Fibroblast of peridontal ligament (primary cell): ENCODE results near the gene SPTB.

Source experiments
- DNase-seq: peaks from one replicate; pipeline ENCODE4 v3.0.0-alpha.2; 2010; ENCODE audit errors: extremely low read depth

The SPTB gene

DNA sequence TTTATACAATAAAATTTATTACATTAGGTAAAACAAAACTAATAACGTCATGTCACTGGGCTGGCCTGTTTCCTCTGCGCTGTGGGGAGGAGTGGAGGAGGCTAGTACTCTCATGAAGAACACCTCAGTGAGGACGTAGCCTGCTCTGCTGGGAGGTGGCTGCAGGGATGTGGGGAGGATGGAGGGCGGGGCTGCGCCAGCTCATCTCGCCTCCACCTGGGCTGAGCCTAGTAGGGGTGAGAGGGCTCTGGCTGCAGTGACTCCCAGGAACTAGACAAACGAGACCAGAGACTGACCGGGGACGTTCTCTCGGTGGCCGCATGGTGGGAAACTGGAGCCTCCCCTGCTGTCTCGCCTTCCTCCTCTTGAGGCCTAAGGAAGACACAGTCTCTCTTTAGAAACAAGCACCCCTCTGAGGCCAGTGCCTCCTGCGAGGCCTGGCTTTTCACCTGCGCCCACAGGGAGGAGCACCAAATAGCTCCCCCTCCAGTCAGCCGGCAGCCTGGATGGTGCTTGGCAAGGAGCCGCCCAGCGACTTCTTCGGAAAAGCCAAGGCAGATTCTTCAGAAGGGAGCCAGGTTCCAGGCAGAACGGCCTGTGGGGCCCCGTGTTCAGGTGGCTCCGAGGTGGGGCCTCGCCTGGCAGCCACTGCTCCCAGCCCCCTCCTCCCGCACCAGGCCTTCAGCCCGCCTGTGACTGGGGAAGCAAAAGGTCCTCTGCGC lies 113.1 kb downstream of the SPTB start:
- no peak for DNase-seq

DNA sequence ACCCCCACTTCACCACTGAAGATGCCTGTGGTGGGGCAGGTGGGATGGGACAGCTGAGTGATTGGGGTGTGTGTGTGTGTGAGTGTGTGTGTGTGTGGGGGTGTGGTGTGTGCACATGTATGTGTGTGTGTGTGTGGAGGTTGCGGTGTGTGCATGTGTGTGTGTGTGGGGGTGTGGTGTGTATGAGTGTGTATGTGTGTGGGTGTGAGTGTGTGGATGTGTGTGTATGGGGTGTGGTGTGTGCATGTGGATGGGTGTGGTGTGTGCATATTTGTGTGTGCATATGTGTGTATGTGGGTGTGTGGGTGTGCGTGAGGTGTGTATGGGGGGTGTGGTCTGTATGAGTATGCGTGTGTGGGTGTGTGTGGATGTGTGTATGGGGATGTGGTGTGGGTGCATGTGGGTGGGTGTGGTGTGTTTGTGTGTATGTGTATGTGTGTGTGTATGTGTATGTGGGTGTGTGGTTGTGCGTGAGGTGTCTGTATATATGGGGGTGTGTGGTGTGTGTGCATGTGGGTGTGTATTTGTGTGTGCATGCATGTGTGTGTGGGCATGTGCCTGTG lies 113.9 kb downstream of the SPTB start:
- DNase-seq: no peak

DNA sequence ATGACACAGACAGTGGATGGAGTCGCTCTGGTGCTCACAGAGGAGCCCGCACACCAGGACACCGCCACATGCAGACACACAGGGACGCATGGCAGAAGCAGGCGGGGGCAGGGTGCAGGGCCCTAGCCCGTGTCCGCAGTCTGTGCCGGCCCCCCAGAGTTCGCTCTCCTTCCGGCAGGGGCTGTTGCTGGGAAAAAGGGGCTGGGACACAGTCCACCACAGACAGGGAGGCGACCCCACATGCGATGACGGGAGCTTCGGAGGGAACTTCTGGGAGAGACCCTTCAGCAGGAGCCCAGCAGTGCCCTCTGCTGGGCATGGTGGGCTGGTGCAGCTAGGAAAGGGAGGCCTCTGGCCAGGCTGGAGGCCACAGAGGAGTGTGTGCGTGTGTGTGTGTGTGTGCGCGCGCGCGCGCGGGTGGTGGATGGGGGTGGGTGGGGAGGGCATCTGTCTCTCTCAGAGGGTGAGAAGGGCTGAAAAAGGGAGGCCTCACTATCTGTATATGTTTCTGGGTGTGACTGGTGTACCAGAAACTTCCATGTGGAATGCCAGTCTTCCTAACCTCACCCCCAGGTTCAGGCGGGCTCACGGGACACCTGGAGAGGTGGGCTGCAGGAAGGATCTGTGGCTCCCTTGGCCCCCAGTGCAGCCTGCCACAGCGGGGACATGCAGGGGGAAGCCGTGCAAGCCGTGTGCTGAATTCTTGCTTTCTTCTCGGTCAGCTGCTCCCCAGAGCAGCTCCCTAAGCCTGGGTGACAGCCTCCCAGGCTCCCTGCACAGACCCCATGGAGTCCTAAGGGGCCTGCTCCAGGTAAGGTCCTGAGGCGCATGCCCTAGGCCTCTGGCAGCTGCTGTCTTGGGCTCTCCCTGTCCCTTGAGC lies 114.8 kb downstream of the SPTB start:
- peak; percentile 67 for DNase-seq

DNA sequence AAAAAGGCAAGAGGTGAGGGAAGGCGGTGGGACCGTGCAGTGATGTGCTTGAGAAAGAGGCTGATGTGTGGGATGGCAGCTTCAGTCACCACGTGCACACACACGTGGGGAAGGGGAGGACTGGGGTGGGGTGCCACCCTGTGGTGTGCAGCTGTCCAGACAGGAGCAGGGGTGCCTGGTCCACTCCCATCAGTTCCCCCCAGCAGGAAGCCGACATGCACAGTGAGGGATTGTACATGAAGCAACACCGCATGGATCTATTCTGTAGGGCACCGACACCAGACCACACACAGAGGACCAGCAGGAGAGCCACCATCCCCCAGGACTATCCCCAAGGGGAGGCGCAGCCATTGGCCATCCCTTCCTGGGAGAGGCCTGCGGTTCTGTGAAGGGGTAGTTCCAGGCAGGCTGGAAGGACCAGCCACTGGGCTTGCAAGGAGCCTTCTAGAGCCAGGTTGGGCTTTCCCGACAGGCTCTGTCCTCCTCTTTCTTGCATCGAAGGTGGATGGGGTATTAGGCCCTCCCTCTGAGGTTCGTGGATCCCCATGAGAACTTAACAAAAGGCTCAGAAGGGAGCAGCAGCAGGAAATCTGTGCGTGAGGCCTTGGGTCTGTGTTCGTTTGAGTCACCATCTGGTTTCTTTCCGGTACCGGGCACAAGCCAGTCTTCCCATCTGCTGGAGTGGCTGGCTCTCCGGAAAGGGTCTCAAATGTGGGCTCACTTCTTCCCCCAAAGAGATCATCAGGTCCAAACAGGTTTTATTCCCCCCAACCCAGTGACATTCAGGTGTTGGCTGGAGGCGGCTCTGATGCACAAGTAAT lies 115.7 kb downstream of the SPTB start:
- no peak for DNase-seq

DNA sequence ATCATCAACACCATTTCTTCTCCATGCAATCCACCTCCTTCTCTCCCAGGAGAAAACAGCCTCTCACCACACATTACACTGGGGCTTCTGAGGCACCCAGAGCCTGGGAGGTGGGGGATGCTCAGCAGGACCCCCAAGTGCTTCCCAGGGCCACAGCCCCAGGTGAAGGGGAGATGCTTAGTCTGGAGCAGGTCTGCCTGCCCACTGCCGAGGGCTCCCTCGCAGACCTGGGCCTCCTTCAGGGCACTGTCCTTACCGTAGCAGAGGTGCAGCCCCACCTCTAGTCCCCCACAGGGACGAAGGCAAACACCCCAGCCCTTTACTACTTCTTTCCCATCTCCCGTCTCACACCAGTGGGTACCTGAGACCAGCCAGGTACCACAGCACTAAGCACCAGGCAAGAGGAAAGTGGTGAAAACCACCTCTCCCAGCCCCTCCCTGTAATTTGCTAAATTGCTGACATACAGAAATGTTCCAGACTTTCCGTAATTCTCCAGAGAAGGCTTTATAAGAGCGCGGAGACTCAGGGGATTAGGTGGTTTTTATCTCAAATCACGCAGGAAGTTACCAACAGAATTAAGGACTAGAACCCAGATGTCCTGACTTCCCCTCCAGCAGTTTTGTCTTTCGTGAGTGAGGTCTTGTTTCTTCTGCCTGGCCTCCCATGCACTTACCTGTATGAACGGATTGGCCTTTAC lies 116.5 kb downstream of the SPTB start:
- DNase-seq: no peak

DNA sequence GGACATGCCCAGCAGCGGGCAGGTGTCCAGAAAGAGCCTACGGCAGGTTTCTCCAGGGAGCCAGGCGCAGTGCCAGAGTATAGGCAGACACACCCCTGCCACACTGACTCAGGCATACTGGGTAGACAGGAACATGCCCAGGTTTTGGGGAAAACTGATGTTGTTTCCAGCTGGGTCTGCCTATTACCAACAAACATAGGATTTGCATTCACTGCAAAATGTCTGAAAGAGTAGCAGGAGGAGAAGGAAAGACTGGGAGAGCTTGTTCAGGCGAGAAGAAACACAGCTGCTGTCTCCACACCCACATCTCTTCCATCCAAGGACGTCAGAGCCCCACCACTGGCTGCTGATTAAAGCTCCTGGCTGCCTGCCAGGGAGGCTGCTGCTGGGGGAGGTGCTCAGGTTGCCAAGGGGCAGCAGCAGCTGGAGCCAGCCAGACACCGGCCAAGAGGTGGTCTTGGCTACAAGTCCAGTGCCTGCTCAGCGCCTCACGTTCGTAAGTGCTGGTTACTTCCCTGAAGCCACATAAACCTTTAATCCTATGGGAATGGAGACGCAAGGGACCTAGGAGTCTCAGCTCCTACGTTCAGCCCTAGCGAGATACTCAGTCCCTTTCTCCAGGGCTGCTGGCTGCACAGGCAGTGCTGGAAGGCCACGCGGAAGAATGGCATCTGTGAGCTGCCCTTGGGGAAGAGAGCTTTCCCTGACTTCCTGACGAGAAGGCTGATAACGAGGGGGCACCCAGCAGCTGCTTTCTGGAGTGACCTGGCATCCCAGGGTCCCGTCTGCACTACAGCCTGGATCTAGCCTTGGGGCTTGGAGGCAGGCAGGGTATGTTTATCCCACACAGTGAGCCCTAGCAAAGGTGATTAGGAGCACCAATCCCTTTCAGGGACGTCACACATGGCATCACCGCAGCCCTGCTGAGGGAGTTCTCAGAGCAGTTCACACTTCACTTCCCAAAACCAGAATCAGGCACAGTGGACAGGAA lies 117.4 kb downstream of the SPTB start:
- peak; percentile 83 for DNase-seq

DNA sequence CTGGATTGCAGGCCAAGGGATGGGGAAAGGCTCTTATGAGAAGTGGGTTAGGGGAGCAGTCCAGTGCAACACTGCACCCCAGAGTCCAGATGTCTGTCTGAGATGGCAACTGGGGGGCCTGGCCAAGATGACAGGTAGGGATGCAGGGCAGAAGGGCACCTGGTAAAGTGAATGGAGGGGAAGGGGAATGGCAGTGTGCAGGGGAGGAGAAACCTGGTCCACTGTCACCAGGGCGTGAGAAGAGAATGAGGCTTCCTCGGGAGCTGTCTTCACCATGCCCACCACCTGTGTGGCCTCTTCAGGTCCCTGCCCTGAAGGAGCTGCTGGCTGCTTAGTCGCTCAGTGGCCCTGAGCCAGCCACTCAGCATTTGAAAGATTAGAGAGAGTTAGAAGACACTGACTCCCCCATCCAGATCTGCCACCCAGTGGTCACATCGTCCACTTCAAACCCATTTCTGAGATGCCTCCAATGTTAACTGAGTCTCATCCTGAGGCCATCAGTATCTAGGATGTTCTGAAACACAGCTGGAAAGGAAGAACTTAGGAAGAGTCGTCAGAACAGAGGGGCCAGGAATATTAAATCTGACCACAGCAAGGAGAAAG lies 118.2 kb downstream of the SPTB start:
- no peak for DNase-seq

DNA sequence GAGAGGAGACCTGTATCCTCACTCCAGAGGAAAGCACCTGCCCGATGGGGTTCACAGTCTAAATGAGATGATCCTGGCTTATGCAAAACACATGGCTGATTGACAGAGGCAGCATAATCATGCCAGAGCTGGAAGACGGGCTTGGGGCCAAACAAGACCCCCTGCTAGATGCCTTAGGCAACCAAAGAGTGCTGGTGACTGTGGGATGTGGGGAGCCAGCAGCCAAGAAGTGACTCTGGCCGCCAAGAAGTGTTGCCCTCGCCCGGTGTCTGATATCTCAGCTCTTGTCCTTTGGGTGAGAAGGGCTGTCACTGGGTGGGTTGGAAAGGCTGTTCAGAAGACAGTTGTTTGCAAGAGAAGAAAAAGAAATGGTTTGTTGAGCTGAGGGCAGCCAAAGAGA lies 118.8 kb downstream of the SPTB start:
- no peak for DNase-seq

DNA sequence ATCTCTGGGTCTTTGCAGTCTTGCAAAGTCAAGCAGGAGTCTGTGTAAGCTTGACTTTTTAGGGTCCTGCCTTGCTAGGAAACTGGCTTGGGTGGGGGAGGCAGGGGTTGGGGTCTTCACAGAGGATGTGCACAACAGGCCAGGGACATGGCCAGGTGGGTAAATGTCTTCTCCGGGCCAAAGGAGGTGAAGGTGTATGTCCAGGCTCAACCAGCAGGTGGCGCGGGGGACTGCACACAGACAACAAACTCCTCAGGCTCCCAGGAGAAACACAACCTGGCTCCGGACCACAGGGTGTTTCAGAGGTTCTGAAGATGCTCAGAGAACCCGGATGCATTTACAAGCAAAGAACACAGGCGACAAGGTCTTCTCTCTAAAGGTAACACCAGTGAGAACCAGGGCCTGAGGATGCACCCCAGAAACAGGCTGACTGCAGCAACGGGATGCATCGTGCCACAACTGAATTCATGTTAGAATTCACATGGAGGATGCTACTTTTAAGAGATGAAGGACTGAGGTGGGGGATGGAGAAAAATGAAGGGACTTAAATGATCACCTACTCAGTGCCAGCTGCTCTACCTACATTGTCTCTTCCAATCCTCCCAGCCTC lies 119.5 kb downstream of the SPTB start:
- DNase-seq: no peak

DNA sequence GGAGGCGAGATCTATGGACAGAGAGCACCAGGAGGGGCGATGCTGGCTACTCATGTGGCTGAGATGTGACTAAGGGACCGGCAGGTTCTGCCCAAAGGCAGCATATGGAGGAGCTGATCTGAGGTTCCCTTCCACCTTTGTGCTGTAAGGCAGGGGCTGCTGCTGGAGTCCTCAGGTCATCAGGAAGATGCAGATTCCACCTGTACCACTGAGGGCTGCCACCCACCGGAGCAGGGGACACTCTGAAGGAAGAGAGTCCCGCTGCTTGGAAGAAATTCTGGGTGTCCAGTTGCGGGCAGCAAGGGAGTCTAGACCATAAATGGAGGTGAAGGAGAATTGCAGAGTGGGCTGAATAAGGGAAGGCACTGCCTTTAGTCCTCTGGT lies 120.2 kb downstream of the SPTB start:
- DNase-seq: no peak

DNA sequence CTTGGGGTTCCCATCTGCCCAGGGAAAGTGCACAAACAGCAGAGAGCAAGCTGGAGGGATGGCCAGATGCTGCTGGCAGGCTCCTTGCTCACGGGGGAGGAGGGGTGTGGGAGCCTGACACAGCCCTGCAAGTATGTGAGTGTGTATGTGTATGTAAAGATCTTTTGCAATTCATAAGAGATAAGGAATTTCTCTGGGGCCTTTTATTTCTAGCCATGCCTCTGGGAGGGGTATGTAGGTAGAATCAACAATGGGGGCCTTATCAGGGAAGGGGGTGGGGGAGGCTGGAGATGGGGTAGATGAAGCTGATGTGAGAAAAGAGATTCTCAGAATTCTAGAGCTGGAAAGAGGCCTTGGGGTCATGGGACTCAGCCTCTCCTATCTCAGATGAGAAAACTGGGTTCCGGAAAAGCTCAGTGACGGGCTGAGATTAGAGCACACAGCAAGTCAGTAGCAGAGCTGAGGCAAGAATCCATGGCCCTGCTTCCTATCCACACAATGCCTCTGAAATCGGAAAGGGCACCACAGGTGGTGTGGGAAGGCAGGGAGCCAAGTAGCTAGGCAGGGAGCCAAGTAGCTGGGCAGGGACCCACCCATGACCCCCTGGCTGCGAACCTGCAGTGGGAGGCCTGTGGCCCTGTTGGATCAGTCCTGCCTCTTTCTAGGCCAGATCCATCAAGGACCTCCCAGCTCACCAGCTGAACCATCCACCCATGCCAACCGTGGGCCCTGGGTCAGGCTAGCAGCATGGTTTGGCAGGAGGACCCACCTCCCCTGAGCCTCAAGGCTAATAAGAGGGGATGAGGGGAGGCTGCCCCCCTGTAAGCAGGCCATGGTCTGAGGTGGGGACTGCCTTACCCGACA lies 120.8 kb downstream of the SPTB start:
- DNase-seq: peak; percentile 87

DNA sequence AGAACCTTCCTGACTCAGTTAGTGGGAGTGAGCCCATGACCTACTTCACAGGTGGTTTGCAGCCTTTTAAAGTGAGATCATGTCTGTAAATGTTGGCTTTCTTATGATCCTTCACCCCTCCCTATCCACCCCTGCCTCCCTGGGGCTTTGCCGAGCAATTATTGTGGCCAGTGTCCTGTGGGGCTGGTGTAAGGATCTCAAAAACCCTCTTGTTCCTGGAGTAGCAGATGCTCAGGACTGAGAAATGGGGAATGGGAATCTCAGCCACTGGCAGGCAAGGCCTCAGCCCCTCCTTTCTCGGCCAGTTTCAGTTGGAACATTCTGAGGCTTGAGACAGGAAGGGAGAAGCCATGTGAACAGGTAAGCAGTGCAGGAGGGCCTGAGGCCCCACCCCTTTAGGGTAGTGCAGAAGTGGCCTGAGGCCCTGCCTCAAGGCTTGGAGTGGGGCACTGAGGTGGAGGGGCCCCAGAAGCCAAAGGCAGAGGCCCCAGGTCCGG lies 121.6 kb downstream of the SPTB start:
- no peak for DNase-seq

DNA sequence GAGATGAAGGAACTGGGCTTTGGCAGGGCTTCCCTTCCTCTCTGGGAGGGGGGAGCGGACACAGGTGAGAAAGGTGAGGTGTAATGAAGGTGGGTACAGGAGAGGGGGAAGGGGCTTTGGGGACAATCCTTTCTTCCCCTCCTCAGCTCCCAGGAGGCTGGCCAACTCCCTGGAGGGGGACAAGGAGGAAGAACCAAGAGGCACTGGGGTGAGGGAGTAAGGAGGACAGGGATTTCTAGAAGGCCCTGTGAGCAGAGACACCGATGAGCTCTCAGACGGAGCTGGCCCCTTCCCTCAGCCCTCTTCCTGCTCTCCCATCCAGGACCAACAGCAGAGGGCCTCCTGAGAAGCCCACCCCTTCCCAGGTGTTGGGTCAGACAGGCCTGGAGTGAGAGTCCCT lies 122.1 kb downstream of the SPTB start:
- DNase-seq: no peak

DNA sequence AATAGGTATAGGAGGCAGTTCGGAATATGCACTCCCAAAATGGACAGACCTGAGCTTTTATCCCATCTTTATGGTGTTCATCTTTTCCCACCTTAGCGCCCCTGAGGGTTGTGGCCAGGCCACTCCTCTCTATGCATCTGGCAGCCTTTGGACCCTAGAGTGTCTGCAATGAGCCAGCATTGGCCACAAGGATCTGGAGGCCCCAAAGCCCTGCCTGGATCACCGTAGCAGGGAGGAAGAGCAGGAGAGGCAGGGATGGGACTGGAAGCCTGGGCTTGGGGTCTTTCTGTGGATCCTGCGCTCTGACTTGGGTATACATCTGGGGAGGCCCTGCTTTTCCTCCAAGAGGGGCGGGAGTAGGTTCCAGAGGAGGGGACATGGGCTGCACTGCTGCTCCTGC lies 123.0 kb downstream of the SPTB start:
- no peak for DNase-seq

DNA sequence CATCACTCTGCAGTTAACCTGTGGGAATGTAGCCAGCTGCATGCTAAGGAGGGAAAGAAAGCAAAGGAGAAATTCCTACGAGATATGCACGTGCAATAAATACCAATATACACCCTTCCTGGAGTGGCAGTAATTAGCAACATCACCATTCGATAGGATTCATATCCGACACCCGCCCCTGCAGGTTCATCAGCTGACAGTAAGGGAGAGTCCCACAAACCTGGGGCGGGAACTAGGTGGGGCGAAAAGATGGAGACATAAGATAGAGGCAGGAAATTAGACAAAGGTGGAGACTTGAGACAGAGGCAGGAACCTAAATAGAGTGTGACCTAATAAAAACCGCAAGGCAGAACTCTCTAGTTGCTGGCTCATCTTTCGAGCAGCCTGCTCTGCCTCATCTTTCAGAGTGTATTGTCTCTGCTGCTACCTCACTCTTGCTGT lies 123.9 kb downstream of the SPTB start:
- no peak for DNase-seq

DNA sequence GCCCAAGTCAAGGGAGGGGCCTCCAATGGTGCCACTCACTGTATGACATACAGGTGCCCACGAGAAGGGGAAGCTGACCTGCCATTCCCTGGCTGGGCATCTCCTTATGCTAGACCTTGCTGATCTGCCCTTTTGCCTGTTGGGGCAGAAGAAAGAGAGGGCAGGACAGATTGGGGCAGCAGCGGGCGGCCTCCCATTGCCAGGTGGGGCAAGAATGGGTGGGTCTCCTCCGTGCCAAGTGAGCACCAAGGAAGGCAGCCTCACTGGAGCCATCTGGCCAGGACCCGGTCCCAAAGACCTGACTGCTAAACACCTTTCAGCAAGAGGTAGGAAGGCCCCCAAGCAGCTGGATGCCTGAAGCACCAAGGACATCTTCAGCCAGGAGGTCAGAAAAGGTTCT lies 125.0 kb downstream of the SPTB start:
- no peak for DNase-seq

DNA sequence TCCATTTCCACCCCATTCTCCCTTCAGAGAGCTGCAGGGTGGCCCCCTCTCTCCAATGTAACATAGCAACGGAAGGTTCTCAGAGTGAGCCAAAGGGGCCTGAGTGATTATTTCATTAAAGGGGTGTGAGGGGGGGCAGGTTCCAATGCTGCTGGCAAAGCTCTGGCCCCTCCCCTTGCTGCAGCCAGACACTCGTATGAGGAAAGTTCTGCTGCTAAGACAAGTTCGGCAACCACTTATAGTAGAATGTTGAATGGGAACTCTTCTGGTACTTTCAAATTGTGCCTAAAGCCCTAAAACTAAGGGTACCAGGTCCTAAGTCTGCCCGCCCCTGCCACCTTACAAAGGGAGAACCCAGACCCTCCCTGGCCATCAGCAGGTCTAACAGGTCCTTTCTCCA lies 125.7 kb downstream of the SPTB start:
- no peak for DNase-seq

DNA sequence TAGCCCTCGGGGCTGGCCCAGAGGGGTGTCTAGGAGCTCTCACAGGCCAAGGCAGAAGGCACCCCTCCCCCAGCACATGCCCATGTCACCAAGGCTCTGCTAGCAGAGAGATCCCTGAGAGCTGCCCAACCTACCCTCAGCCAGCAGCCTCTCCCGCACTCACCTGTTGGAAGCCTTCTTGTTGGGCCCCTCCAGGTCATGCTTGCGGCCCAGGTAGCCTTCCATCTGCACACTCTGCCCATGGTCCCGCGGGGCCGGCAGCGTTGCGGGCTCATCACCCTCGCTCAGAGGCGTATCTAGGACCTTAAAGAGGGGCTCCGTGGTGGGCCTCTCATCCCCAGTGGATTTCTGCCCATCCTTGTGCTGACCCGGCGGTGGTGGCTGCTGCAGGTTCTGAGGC lies 126.3 kb downstream of the SPTB start:
- DNase-seq: no peak
